ENCODE data around the gene HIPK2.

HIPK2 gene

GRCh38 chr7:139752604-139753003 is 25.2 kb downstream of the HIPK2 start:
- DNase-seq (ENCODE audit: low spot score), result no peak

- no peak for DNase-seq (ENCODE audit: low spot score)
Observed at GRCh38 chr7:139752148-139752547, 25.6 kb downstream of the HIPK2 start.

GRCh38 chr7:139750459-139751095 is 27.2 kb downstream of the HIPK2 start:
- no peak for DNase-seq (ENCODE audit: low spot score)

- DNase-seq (ENCODE audit: low spot score), result no peak
Observed at GRCh38 chr7:139749545-139749944, 28.3 kb downstream of the HIPK2 start.

- DNase-seq (ENCODE audit: low spot score), result no peak
Observed at GRCh38 chr7:139748941-139749340, 28.9 kb downstream of the HIPK2 start.

- DNase-seq (ENCODE audit: low spot score), result no peak
Observed at GRCh38 chr7:139748373-139748765, 29.4 kb downstream of the HIPK2 start.

GRCh38 chr7:139747662-139748372 is 30.0 kb downstream of the HIPK2 start:
- DNase-seq (ENCODE audit: low spot score), result no peak

- no peak for DNase-seq (ENCODE audit: low spot score)
Observed at GRCh38 chr7:139746652-139747051, 31.1 kb downstream of the HIPK2 start.

- DNase-seq (ENCODE audit: low spot score), result no peak
Observed at GRCh38 chr7:139745678-139746143, 32.1 kb downstream of the HIPK2 start.

GRCh38 chr7:139744768-139745677 is 32.8 kb downstream of the HIPK2 start:
- DNase-seq (ENCODE audit: low spot score), result no peak

GRCh38 chr7:139743967-139744767 is 33.6 kb downstream of the HIPK2 start:
- no peak for DNase-seq (ENCODE audit: low spot score)

- no peak for DNase-seq (ENCODE audit: low spot score)
Observed at GRCh38 chr7:139743267-139743966, 34.4 kb downstream of the HIPK2 start.

- no peak for DNase-seq (ENCODE audit: low spot score)
Observed at GRCh38 chr7:139741789-139742344, 35.9 kb downstream of the HIPK2 start.

- DNase-seq (ENCODE audit: low spot score), result no peak
Observed at GRCh38 chr7:139741239-139741638, 36.6 kb downstream of the HIPK2 start.

GRCh38 chr7:139739863-139740597 is 37.8 kb downstream of the HIPK2 start:
- no peak for DNase-seq (ENCODE audit: low spot score)

- no peak for DNase-seq (ENCODE audit: low spot score)
Observed at GRCh38 chr7:139738772-139739171, 39.0 kb downstream of the HIPK2 start.

- no peak for DNase-seq (ENCODE audit: low spot score)
Observed at GRCh38 chr7:139738101-139738489, 39.7 kb downstream of the HIPK2 start.

GRCh38 chr7:139737221-139738100 is 40.3 kb downstream of the HIPK2 start:
- DNase-seq (ENCODE audit: low spot score), result no peak
